EH (cell line): ENCODE measurements around the gene SCAMP4.

ENCODE experiments used
- DNase-seq: peaks from one replicate; pipeline ENCODE4 v3.0.0-alpha.2; 2015; ENCODE audit warnings: low read depth

SCAMP4 gene

GRCh38 chr19:1957562-1958248 lies 52.5 kb downstream of the SCAMP4 start:
- DNase-seq, result no peak

GRCh38 chr19:1959928-1960589 lies 54.9 kb downstream of the SCAMP4 start:
- no peak for DNase-seq

DNA sequence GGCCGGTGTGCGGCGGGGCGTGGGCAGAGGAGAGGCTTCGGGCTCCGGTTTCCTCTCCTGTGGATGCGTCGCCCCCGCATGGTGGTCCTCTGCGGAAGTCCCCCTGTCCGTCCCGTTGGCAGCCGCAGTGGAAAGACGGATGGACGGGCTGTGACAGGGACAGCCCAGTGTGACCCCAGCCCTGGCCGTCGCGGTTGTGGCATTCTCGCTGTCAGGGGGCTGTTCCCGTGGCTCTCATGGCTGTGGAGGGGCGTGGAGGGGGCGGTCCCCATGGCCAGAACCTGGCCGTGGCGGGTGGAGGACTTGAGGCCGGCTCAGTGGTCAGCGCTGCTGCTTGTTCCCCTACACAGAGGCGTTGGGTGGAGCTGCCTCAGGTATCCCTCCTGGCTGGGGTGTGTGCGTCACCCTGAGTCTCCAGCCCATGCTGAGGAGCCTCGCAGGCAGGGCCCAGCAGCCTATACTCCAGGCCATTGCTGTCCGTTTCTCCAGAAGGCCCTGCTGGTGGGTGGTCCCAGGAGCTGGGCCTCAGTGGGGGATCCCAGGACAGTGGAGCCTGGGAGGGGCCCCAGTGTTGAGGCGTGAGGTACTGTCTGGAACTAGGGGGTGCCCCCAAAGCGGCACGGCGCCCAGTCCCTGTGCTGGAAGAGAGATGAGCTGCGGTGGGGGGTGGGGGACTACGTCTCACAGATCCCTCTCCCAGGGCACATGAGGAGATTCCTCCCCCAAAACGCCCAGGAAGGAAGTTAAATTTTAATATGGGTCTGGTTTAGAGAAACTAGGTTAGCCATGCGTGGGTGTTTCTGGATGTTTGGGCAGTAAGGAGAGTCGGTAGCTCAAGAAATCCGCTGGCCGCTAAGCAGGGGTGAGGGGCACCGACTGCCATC lies 56.0 kb downstream of the SCAMP4 start:
- no peak for DNase-seq

GRCh38 chr19:1962674-1963073 lies 57.5 kb downstream of the SCAMP4 start:
- DNase-seq, result no peak

- no peak for DNase-seq
Observed at GRCh38 chr19:1967087-1967608, 61.9 kb downstream of the SCAMP4 start.

DNA sequence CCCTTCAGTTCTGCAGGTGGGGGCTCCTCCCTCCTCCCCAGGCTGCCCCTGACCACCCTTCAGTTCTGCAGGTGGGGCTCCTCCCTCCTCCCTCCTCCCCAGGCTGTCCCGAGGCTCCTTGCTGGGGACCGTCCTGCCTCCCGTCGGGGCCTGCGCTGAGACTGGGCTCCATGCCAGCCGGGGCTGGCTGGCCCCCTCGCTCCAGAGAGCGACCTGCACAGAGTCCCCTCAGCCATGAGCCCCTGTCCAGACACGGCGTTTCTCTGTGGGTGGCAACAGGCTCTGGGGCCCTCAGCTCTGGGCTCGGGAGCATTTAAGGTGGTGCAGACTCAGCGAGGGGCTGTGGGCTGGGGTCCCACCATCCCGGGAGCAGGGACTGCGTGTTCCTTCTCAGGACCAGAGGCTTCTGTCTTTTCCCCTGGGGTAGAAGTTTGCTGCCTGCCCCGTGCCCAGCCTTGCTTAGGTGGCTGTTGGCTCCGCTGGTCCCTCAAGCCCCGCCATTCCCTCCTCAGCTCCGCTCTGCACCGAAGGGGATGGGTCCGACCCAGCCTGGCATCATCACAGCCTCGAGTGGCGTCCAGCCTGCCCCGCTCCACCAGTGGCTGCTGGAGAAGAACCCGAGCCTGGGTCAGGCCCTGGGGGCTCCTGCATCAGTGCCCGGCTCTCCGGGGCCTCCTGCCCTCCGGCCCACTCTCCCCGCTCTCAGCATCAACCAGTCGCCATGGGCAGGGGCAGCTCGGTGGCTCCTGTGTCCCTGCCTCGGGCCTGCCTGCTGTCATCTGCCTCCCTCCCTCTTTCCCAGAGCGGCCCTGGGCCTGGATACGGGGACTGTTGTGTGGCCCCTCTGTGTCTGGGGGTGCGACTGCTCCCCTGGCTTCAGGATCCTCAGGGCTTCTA lies 63.3 kb downstream of the SCAMP4 start:
- no peak for DNase-seq

GRCh38 chr19:1969176-1970002 lies 64.2 kb downstream of the SCAMP4 start:
- DNase-seq, result no peak

GRCh38 chr19:1970003-1970805 lies 65.0 kb downstream of the SCAMP4 start:
- peak; percentile 30 for DNase-seq

- no peak for DNase-seq
Observed at GRCh38 chr19:1970806-1971502, 65.8 kb downstream of the SCAMP4 start.

DNA sequence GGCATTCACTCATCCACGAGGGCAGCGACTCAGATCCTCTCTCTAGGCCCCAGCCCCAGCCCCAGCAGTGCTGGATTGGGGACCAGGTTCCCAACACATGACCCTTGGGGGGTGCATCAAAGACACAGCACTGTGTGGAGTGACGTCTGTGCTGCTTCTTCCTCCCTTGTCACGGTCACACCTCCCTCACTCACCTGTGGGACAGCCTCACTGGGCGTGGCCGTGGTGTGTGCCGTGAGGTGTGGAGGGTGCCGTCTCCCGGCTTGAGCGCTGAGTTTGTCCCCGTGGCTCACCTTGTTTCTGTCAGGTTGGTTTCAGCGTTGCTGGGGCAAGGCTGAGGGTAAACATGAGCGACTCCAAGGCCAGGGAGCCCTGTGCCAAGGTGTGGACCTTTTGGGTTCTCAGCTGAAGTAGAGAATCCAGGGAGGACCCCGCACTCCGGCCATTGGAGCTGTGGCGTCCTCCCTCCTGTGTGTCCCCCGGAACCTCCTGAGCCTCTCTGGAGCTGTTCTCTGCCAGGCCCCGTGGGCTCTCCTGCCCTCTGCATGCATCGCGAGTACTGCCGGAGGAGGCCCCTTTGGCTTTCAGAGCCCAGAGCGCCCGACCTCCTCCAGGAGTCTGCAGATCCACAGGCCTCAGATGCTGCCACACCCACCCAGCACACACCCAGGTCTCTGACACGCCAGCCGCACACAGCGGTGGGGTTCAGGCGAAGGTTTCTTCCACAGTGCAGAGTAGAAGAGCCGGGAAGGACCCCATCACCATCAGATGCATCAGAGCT lies 69.4 kb downstream of the SCAMP4 start:
- no peak for DNase-seq

DNA sequence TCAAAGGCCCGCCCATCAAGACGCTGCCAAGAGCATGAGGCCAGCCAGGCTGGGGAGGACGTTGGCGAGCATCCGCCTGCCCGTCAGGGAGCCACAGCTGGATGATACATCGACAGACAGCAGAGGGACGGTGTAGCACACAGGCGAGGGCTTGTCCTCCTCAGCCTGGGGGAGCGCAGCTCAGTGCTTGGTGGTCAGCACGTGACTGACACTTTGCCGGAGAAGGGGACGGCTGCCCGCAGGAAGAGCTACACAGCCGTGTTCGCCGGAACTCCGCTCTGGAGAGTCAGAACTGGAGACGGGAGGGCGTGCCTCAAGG lies 69.9 kb downstream of the SCAMP4 start:
- no peak for DNase-seq
